Neural progenitor cell (in vitro differentiated cells): ENCODE data around the gene RNPEPL1. TPM values are rescaled to one million over a fixed set of nuclear protein-coding genes. Genes with fewer than 3 reads are reported as not detected.

ENCODE experiments used
- DNase-seq: peaks from one replicate; pipeline ENCODE4 v3.0.0-alpha.2; 2016; ENCODE audit warnings: low spot score
- H2AFZ ChIP-seq: fragments of 200-600 bp; sonication (generic); replicated peaks from 2 replicates; pipeline ENCODE4 v1.6.1; 2016; ENCODE audit warnings: antibody characterized with exemption
- H3F3A ChIP-seq: fragments of 200-600 bp; sonication (generic); 2 replicates; pipeline ENCODE4 v1.6.1; 2016; ENCODE audit warnings: antibody characterized with exemption, low read depth
- H3K27ac ChIP-seq: fragments of 200-600 bp; sonication (generic); 2 replicates; pipeline ENCODE4 v1.5.1; 2016; ENCODE audit warnings: mild to moderate bottlenecking
- H3K27me3 ChIP-seq: fragments of 200-600 bp; sonication (generic); 2 replicates; pipeline ENCODE4 v1.6.1; 2016; ENCODE audit warnings: mild to moderate bottlenecking, moderate library complexity
- H3K36me3 ChIP-seq: fragments of 200-600 bp; sonication (generic); 2 replicates; pipeline ENCODE4 v1.5.1; 2016
- H3K4me1 ChIP-seq: fragments of 200-600 bp; sonication (generic); 2 replicates; pipeline ENCODE4 v1.6.1; 2016; ENCODE audit warnings: mixed run types
- H3K4me2 ChIP-seq: fragments of 200-600 bp; sonication (generic); 2 replicates; pipeline ENCODE4 v1.6.1; 2016
- H3K4me3 ChIP-seq: fragments of 200-600 bp; sonication (generic); 2 replicates; pipeline ENCODE4 v1.5.1; 2016
- H3K79me2 ChIP-seq: fragments of 200-600 bp; sonication (generic); 2 replicates; pipeline ENCODE4 v1.6.1; 2016; ENCODE audit warnings: low read depth
- H3K9ac ChIP-seq: fragments of 200-600 bp; sonication (generic); 2 replicates; pipeline ENCODE4 v1.6.1; 2016
- H3K9me3 ChIP-seq: fragments of 200-600 bp; sonication (generic); 2 replicates; pipeline ENCODE4 v1.5.1; 2016; ENCODE audit warnings: low read depth
- H4K20me1 ChIP-seq: fragments of 200-600 bp; sonication (generic); 2 replicates; pipeline ENCODE4 v1.6.1; 2016; ENCODE audit warnings: low read depth
- H3K27ac Mint-ChIP-seq: 3 replicates; pipeline ENCODE4 v1.8.0; 2021; ENCODE audit warnings: mixed read lengths
- H3K27me3 Mint-ChIP-seq: 2 replicates; pipeline ENCODE4 v1.8.0; 2022; ENCODE audit warnings: low read depth, mild to moderate bottlenecking, inconsistent platforms, moderate library complexity, mixed read lengths; ENCODE audit not compliant: insufficient read depth
- H3K36me3 Mint-ChIP-seq: 3 replicates; pipeline ENCODE4 v1.8.0; 2021; ENCODE audit warnings: mixed read lengths
- H3K4me1 Mint-ChIP-seq: 3 replicates; pipeline ENCODE4 v1.8.0; 2021; ENCODE audit warnings: mixed read lengths
- H3K4me3 Mint-ChIP-seq: 3 replicates; pipeline ENCODE4 v1.8.0; 2021; ENCODE audit warnings: mild to moderate bottlenecking, moderate library complexity, mixed read lengths
- H3K9me3 Mint-ChIP-seq: 3 replicates; pipeline ENCODE4 v1.8.0; 2020; ENCODE audit warnings: mixed read lengths
- CTCF ChIP-seq: fragments of 200-600 bp; sonication (generic); IDR thresholded peaks from 2 replicates; pipeline ENCODE4 v1.5.1; 2017; ENCODE audit warnings: antibody characterized with exemption, mild to moderate bottlenecking
- EZH2 ChIP-seq: fragments of 200-600 bp; sonication (generic); IDR thresholded peaks from 2 replicates; pipeline ENCODE4 v1.6.1; 2017; ENCODE audit warnings: antibody characterized with exemption, mild to moderate bottlenecking, moderate library complexity
- EZH2phosphoT487 ChIP-seq: fragments of 200-600 bp; sonication (generic); IDR thresholded peaks from 2 replicates; pipeline ENCODE4 v1.6.1; 2017; ENCODE audit warnings: antibody characterized with exemption
- total RNA-seq: library from RNA; depleted of rRNA; stranded (reverse); fragments of >200 nt; gene quantifications from 2 replicates; pipeline ENCODE4 v1.2.3, GENCODE V29; 2015; ENCODE audit warnings: low replicate concordance

RNPEPL1 gene
- total RNA-seq, 1 donor from 2014 or later = 2.7 TPM

- no peak for DNase-seq
- Histone ChIP-seq H3K27ac (no peak overlapping the region), H2AFZ (no peak overlapping the region), H3K4me3 (no peak overlapping the region), H3K4me1 (no peaks in the 10 kb centered on the region), H3K9ac (no peak overlapping the region), H4K20me1 (peaks cover 11% of the 10 kb centered on the region), H3K79me2 (no peaks in the 10 kb centered on the region), H3K9me3 (no peaks in the 10 kb centered on the region), H3K27me3 (no peaks in the 10 kb centered on the region), H3F3A (no peaks in the 10 kb centered on the region), H3K36me3 (no peaks in the 10 kb centered on the region), H3K4me2 (no peak overlapping the region)
- no peaks in the 10 kb centered on the region for H3K4me1 Mint-ChIP-seq
- H3K27ac Mint-ChIP-seq = no peak overlapping the region
- H3K36me3 Mint-ChIP-seq = peaks cover 5% of the 10 kb centered on the region
- no peaks in the 10 kb centered on the region for H3K9me3 Mint-ChIP-seq
- H3K27me3 Mint-ChIP-seq = no peaks in the 10 kb centered on the region
- H3K4me3 Mint-ChIP-seq = no peak overlapping the region
- TF ChIP-seq EZH2phosphoT487 (no peak), CTCF (no peak), EZH2 (no peak)
Measured at GRCh38 chr2:240596491-240596931, 28.2 kb downstream of the RNPEPL1 start.

- no peaks in the 10 kb centered on the region for H3K4me1 Mint-ChIP-seq
- Histone ChIP-seq H3F3A (no peaks in the 10 kb centered on the region), H3K9me3 (no peaks in the 10 kb centered on the region), H3K4me1 (no peaks in the 10 kb centered on the region), H3K27ac (no peak overlapping the region), H2AFZ (no peak overlapping the region), H4K20me1 (peaks cover 11% of the 10 kb centered on the region), H3K9ac (no peak overlapping the region), H3K27me3 (no peaks in the 10 kb centered on the region), H3K4me3 (no peak overlapping the region), H3K79me2 (no peaks in the 10 kb centered on the region), H3K36me3 (no peaks in the 10 kb centered on the region), H3K4me2 (no peak overlapping the region)
- H3K27me3 Mint-ChIP-seq = no peaks in the 10 kb centered on the region
- no peak for DNase-seq
- TF ChIP-seq CTCF = no peak
- TF ChIP-seq EZH2phosphoT487 = no peak
- TF ChIP-seq EZH2 = no peak
- H3K4me3 Mint-ChIP-seq = no peak overlapping the region
- peaks cover 5% of the 10 kb centered on the region for H3K36me3 Mint-ChIP-seq
- no peaks in the 10 kb centered on the region for H3K9me3 Mint-ChIP-seq
- no peak overlapping the region for H3K27ac Mint-ChIP-seq
Measured at GRCh38 chr2:240597054-240597418, 28.8 kb downstream of the RNPEPL1 start.

- Histone ChIP-seq H2AFZ (no peak overlapping the region), H3K79me2 (no peaks in the 10 kb centered on the region), H3K9ac (no peak overlapping the region), H3K9me3 (no peaks in the 10 kb centered on the region), H3K4me2 (no peak overlapping the region), H3K36me3 (no peaks in the 10 kb centered on the region), H3K4me1 (no peaks in the 10 kb centered on the region), H3F3A (no peaks in the 10 kb centered on the region), H3K27me3 (no peaks in the 10 kb centered on the region), H3K27ac (no peak overlapping the region), H3K4me3 (no peak overlapping the region), H4K20me1 (peaks cover 11% of the 10 kb centered on the region)
- no peak for DNase-seq
- H3K36me3 Mint-ChIP-seq = peaks cover 3% of the 10 kb centered on the region
- TF ChIP-seq CTCF = no peak
- TF ChIP-seq EZH2phosphoT487 = no peak
- TF ChIP-seq EZH2 = no peak
- H3K27me3 Mint-ChIP-seq = no peaks in the 10 kb centered on the region
- H3K4me3 Mint-ChIP-seq = no peak overlapping the region
- H3K9me3 Mint-ChIP-seq = no peaks in the 10 kb centered on the region
- H3K27ac Mint-ChIP-seq = no peak overlapping the region
- H3K4me1 Mint-ChIP-seq = no peaks in the 10 kb centered on the region
Measured at GRCh38 chr2:240597419-240598181, 29.3 kb downstream of the RNPEPL1 start.
